NOMO-1 (cell line): Measurements from ENCODE around the gene AGAP3.

Source experiments
- DNase-seq, 2 experiments: peaks; one replicate each; lab custom pipeline; 2025; ENCODE audit not compliant: unreplicated experiment in 2 of 2; lab: John Stamatoyannopoulos, UW

The AGAP3 gene

DNA sequence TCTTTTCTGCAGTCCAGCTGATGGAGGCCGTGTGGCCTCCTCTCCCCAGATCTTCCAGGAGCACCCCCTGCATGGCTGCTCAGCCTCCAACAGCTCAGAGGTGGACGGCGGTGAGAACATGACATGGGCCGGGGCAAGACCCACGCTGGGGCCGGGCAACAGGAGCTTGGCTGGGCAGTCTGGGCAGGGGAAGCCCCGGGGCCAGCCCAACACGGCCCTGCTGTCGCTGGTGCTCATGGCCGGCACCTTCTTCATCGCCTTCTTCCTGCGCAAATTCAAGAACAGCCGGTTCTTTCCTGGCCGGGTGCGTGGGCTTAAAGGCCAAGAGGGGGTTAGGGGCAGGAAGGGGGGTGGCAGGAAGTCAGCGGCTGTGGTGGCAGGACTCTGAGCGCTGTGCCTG, 12.3 kb upstream of the AGAP3 start:
- DNase-seq, result no peak

DNA sequence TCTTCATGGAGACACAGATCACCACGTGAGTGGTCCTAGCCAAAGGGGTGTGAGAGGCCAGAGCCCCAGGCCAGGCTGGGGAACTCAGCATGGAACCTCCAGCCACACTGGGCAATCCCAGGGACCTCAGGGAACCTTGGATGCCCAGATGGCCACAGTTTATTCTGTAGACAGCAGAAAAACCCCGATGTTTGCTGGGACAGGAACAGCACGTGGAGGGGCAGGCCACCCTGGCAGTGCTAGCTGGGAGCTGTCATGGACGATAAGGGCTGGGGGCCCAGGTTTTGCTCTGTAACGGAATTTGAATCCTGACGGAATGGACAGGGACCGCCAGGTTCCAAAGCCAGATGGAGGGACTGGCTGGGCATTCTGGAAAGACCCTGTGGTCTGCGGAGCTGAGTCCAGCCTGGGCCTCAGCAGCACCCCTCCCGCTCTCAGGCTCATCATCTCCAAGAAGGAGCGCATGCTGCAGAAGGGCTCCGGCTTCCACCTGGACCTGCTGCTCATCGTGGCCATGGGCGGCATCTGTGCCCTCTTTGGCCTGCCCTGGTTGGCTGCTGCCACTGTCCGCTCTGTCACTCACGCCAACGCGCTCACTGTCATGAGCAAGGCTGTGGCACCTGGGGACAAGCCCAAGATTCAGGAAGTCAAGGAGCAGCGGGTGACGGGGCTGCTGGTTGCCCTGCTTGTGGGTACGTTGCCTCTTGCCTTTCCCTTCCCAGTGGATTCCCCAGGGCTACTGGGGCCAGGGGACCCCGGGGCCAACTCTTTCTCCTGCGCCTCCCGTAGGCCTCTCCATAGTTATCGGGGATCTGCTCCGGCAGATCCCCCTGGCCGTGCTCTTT, 11.2 kb upstream of the AGAP3 start:
- no peak for DNase-seq

DNA sequence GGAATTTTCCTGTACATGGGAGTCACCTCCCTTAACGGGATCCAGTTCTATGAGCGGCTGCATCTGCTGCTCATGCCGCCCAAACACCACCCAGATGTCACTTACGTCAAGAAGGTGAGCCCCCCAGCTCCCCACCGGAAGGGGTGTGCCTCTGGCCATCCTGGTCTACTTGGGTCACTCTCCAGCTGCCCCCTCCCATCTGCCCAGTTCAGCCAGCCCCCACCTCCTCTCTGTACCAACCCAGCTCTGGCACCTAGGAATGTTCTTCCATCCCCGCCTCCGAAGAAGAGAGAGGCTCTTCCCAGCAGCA, 10.7 kb upstream of the AGAP3 start:
- DNase-seq, result no peak

DNA sequence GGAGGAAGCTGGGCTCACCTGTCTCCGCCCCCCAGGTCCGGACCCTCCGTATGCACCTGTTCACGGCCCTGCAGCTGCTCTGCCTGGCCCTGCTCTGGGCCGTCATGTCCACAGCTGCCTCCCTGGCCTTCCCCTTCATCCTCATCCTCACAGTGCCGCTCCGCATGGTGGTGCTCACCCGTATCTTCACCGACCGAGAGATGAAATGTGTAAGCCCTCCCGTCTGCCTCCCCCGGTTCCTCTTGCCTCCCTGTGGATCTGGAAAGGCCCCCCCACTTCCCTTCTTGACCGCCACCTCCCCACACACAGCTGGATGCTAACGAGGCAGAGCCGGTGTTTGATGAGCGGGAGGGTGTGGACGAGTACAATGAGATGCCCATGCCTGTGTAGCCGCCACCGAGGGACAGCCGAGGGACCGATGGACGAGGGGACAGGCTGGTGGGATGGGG, 10.3 kb upstream of the AGAP3 start:
- no peak for DNase-seq

DNA sequence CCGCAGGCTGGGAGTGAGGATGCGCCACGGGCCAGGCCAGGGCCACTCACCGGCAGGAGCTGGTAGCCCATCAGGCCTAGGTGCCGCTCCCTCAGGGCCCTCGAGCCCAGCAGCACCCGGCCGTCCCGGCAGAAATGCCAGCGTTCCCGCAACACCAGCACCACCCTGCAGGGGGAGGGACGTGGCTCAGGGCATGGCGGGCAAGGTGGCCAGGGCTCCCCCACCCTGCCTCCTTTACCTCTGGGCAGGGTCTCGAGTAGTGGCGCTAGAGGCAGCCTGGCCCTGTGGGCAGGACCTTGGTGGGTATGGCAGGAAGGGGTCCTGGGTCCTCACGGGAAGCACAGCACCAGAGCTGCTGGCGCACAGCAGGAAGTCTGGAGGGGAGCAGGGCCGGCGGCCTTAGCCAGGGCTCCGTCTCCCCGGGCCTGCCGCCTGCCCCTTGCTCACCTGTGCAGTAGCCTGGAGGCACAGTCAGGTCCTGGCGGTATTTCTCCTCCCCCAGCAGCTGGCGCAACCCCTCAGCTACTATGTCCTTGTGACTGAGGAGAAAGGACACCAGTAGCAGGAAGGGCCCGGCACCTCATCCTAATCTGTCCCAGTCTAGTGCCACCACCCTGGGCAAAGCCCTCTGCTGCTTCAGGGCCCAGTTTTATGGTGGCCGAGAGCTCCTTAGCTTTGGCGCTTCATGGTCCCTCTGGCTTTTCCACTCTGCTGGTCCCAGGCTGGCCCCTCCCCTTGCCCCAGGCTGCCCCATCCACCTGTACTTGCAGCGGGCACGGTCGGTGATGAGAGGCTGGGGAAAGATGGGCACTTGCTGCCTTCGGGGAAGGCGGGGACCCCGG, 9.2 kb upstream of the AGAP3 start:
- no peak for DNase-seq

DNA sequence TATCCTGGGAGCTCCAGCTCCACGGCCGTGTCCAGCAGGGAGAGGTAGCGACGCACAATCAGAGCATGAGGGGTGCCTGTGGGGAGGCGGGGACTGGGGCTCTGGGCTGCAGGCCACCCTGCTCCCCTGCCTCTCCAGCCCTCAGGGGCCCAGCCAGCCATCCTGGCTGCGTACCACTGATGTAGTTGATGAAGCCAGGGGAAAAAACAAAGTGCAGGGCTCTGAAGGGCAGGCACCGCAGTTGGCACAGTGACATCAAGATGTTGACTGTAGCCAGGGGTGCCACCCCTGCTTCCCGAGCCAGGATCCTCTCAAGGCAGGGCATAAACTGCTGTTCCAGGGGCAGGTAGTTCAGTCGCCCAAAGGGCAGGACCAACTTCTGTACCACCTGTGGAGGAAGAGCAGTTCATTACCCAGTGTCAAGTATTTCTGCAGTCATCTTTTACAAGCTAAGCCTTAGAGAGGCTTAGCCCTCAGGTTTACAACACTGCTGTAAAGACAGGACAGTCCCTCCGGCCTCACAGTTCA, 8.5 kb upstream of the AGAP3 start:
- DNase-seq, result no peak

DNA sequence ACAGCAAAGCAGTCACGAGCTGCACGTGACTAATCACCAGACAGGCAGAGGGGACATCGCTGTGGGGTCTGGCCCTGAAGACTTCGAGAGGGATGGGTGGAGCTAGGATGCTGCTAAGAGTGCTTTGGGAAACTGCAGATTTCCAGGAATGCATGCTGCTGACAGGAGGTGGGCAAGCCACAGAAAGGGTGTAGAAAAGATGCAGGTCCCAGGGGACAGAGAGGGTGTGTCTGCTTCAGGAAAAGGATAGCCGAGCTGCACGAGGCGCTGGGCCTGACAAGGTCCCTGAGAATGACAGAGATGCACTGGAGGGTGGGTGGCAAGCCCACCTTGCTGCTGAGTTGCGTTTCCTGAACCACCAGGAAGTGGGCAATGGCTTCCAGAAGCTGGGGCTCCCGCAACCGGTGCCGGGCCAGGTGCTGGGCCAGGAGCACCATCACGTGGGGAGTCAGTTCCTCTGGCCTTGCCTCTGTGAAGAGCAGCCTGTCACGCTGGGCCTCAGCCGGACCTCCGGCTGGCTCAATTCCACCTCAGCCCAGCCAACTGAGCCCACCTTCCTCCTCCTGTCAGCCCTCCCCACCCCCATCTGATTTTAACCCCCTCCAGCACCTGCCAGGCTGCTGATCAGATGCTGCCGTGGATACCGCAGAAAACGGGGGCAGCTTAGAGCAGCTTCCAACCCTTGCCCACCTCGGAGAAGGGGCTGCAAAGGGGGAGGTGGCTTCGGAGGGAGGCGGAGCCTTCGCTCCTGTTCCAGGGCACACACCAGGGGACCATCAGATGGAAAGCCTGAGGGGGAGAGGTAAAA, 7.8 kb upstream of the AGAP3 start:
- DNase-seq, result no peak

DNA sequence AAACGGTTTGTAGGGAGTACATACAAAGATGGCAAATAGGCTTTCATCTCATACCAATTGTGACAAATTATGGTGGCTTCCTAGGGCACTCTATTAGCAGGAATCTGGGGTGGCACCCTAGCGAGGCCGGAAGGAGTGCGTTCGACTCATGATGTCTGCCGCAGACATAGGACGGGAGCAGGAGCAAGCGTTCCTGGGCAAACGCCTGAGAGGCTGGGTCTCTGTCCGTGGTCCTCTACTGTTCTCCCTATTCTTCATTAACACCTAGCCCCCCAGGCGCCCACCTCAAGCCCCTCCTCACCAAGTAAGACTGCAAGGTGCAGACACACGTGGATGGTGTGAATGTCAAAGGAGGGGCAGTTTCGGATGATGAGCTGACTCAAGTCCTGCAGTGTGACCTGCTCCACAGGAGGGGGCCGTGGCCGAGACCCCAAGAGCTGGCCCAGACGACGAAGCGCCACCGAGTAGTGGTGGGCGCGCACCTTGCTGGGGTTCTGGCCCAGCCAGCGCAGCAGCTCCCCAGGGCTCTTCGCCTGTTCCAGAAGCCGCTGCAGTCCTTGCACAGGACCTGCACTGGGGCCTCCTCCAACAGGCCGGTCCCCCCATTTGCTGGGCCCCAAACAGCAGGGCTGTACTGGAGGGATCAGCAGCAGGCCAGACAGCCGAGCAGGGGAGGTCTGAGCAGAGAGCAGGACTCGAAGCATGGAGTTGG, 6.9 kb upstream of the AGAP3 start:
- DNase-seq, result no peak

DNA sequence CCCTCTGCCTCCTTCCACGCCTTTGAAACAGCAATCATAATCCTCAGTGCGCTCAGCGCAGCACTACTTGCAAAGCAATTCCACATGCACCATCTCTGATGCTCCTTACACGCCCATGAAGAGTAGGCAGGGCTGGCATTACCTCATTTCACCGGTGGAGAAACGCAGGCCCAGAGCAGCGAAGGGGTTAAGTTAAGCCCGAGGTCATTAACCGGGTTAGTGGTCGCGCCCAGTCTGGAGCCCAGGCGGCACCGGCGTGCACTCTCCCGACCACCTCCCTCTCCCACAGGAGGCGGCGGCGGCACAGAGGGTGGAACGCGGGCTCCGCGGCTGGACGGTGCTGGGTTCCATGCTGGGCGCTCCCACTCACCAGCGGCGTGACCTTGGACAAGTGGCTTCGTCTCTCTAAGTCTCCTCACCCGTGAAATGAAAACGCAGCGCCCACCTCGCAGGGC, 6.2 kb upstream of the AGAP3 start:
- no peak for DNase-seq

DNA sequence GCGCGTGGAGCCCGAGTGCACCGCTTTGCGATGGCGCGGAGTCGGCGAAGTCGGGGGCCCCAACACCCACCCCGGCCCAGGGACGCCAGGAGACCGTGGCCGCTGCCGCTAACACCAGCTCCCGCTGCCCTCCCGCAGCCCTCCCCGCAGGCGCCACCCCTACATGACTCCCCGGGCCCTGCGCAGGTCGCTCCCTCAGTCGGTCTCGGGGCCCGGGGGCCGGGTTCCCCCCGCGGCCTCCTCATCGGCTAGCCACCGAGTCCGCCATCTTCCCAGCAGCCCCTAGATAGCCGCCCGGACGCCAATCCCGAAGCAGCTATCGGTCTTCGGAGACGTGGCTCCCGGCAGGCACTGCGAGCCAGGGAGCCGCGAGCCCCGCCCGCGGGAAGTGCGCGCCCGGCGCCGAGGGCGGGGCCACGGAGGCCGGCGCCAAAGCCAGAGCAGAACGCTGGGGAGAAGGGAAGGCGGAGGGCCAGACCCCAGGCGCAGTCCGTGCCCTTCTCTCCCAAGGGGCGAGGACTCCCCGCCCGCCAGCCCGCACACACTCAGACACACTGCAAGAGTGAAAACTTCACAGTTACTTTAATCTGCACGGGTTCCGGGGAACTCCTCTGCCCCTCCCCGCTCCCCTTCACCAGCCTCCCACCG, 5.6 kb upstream of the AGAP3 start, which contains the start of gene FASTK:
Gene FASTK (minus strand): TSS at position 288 of the 648 bp plus-strand sequence. CDS start 43 bp downstream, at position 245.
- DNase-seq, result peak; percentile 66 to 78

DNA sequence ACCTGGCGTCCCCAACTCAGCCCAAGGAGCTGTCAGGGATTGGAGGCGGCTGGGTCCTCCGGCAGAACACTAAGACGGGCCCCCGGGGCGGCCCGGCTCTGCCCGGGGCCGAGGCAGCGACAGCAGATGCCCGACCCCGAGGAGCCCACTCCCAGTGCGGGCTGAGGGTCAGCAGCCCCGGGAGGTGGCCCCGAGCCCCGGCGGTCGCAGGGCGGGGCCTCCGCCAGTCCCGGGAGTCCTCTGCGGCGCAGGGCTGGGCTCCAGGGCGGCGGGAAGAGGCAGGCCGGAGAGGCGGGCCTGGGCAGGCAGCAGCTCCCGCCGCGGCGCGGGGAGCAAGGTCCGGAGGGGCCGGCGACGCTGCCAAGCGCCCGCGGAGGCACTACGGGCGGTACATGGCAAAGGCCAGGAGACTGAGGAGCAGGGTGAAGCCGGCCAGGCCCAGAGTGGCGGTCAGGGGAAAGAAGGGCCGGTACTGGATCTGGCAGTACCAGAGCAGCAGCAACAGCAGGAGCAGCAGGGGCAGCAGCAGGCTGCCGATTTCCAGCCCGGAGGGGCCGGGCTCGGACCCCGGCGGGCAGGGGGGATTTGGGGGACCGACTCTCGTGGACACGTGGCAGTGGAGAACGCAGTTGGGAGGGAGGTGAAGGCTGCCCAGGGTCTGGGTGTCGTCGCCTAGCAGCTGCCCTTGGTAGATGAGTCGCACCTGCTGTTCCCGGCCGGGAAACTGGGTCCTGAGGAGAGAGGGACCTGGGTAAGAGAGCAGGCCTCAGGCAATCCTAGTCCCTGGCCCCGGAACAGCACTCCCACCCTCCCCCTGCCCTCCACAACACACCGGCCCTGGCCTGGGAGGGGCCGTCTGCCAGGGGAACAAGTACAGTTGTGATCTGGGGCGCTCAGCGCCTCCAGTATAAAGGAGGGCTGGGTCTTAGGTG, 4.8 kb upstream of the AGAP3 start:
- no peak for DNase-seq

DNA sequence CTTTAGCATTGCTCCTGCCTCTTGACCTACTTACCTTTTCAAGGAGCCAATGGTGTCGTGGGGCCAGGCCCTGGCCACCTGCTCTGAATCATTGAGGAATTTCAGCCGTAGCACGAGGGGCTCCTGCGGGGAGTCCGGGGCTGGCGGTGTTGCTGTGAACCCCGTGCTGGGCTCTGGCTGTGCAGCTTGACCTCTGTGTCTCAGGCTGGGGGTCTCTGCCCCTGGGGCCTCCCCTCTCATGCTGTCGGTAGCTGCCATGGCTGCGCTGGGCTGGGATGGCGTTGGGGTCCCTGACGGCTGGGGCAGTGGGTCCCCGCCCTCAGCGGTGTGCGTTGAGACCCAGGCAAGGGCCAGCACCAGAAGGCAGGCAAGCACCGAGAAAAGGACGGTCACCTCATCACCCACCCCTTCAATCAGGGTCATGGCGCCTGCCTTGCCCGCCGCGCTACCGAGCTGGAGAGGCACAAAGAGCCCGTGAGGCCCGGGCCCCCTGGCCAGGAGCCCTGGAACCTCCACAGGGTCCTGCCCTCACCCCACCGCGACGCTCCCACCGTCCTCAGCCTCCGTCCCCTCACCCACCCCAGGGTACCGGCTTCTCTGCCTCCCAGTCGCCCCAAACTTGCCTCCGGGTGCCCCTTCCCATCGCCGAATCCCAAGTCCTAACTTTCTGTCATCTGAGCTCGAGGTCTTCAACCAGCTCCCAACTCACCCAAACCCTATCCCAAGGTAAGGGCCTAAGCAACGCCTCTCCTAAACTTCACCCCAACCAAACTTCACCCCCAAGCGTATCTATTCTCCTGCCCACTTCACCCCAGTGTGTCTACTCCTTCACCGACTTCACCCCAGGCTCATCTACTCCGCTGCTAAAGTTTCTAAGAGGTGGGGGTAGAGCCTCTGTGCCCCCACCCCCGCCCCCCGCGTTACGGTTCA, 3.9 kb upstream of the AGAP3 start:
- no peak for DNase-seq

DNA sequence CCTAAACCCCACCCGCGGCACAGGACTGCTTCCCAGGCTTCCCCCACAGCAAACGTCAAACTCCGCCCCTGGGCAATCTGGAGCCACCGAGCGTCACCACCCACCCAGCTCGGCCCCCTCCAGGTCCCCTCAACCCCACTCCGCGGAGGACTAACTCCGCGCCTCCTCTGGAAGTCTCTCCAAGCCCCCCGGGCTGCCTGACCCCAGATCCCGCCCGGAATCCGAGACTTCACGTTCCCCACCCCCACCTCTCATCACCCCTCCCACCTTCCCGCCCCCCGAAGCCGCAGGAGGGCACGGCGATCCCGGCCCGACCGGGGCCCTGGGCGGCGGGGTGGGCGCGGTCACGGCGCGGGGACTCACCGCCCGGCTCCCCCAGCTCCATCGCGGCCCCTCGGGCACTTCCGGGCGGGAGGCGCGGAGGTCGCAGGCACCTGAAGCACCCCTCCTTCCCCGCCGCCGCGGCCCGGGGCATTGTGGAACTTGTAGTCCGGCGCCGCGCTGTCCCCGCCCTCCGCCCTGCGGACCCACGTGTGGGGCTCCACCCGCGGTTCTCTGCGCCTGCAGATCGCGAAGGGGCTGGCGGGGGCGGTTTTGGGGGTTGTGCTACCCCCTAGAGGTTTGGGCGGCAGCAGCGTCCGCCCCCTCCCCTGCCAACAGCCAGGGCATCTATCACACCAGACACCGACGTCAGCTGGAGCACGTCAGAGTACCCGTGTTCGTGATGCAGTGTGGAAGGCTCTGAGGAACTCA, 3.0 kb upstream of the AGAP3 start, which contains the start of gene TMUB1:
Gene TMUB1 (minus strand): TSS at position 423 of the 753 bp plus-strand sequence. CDS start 930 bp downstream, outside the sequence.
- DNase-seq, result peak; percentile 12 to 52

DNA sequence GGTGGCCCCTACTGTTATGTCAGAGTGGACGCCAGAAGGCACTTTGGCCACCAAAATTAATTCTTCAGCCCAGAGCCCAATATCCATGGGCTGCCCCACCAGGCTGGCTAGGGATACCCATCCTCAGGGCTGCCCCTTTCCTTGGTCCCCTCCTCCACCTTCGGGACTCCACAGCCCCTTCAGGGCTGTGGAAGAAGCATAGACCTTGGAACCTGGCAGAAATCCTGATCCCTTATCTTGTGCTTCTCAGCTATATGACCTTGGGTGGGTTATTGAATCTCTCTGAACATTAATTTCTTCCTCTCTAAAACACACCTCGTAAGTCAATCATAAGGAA, 2.5 kb upstream of the AGAP3 start:
- DNase-seq, result no peak

DNA sequence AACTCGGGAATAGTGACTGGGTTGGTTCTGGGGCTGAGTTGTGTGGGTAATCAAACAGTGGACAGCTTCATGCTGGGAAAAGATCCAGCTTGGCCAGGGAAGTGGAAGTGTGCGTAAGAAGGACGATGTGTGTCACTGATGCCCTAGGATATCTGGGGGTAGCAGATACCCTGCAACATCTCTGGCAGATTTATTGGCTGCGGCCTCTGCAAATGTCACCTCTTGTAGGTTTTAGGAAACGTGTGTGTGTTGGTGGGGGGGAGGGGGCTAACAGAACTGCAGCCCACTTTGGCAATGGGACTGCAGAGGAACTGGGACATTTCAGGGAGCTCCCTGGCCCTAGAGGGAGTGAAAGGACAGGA, 965 bp upstream of the AGAP3 start:
- DNase-seq, result no peak

DNA sequence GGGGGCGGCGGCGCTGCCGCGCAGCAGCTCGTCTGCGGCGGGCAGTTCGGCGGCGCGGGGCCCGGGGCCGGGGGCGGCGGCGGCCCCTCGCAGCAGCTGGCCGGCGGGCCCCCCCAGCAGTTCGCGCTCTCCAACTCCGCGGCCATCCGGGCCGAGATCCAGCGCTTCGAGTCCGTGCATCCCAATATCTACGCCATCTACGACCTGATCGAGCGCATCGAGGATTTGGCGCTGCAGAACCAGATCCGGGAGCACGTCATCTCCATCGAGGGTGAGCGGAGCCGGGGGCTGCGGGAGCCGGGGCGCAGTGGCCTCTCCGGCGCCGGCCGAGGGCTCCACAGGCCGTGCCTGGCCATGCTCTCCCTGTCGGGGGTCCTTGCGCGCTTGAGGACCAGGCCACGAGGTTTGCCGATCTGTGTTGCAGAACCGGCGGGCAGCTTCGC, 548 bp downstream of the AGAP3 start:
- no peak for DNase-seq
